Measurements from ENCODE around the gene CUTC.

CUTC gene

DNA sequence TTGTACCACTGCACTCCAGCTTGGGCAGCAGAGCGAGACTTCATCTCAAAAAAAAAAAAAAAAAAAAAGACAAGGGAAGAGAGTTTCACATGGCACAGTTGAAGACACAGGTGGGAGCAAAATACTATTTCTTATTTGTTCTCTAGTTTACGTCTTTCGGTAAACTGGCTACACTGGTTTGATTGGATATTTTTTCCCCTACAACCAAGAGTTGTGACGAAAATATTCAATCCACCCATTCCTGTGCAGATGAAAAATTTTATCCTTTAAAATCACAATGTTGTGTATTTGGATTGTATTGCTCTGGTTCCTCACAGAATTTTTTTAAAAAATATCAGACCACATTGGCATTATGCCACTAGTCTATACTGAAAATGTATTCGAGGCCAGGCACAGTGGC, 35.9 kb downstream of the CUTC start:
- no peaks in the 10 kb centered on the region for H3K9me2 ChIP-seq (replicated peaks; ENCODE audit: low read depth, low read length)
- no peak overlapping the region for H2AFZ ChIP-seq (ENCODE audit: low read length)
- no peaks in the 10 kb centered on the region for H3K79me2 ChIP-seq (ENCODE audit: insufficient read depth, low read length)
- no peaks in the 10 kb centered on the region for H3F3A ChIP-seq (ENCODE audit: low read depth)
- H3K4me2 ChIP-seq (ENCODE audit: low read depth, low read length, poor library complexity, severe bottlenecking), result no peak overlapping the region
- TF ChIP-seq, protein P1, sequence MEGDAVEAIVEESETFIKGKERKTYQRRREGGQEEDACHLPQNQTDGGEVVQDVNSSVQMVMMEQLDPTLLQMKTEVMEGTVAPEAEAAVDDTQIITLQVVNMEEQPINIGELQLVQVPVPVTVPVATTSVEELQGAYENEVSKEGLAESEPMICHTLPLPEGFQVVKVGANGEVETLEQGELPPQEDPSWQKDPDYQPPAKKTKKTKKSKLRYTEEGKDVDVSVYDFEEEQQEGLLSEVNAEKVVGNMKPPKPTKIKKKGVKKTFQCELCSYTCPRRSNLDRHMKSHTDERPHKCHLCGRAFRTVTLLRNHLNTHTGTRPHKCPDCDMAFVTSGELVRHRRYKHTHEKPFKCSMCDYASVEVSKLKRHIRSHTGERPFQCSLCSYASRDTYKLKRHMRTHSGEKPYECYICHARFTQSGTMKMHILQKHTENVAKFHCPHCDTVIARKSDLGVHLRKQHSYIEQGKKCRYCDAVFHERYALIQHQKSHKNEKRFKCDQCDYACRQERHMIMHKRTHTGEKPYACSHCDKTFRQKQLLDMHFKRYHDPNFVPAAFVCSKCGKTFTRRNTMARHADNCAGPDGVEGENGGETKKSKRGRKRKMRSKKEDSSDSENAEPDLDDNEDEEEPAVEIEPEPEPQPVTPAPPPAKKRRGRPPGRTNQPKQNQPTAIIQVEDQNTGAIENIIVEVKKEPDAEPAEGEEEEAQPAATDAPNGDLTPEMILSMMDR (conservative IDR thresholded peaks at IDR 0.05; ENCODE audit: low read length), result no peak
- TF ChIP-seq EZH2phosphoT487 (IDR thresholded peaks at IDR 0.05; ENCODE audit: borderline replicate concordance), result no peak
- no peaks in the 10 kb centered on the region for H3K9me3 ChIP-seq (ENCODE audit: insufficient read depth, low read depth, low read length)
- H3K36me3 ChIP-seq (ENCODE audit: insufficient read depth, low read length), result no peaks in the 10 kb centered on the region
- H4K20me1 ChIP-seq (ENCODE audit: insufficient read depth, low read length, poor library complexity, severe bottlenecking), result no peaks in the 10 kb centered on the region
- H3K9ac ChIP-seq (ENCODE audit: low read depth, low read length, poor library complexity, severe bottlenecking), result no peak overlapping the region
- H3K27me3 ChIP-seq (ENCODE audit: insufficient read depth, low read length, poor library complexity, severe bottlenecking), result no peaks in the 10 kb centered on the region
- H3K4me3 ChIP-seq (ENCODE audit: low read length, poor library complexity, severe bottlenecking), result no peak overlapping the region
- H3K4me1 ChIP-seq (ENCODE audit: insufficient read depth, low read length, poor library complexity, severe bottlenecking), result no peaks in the 10 kb centered on the region

DNA sequence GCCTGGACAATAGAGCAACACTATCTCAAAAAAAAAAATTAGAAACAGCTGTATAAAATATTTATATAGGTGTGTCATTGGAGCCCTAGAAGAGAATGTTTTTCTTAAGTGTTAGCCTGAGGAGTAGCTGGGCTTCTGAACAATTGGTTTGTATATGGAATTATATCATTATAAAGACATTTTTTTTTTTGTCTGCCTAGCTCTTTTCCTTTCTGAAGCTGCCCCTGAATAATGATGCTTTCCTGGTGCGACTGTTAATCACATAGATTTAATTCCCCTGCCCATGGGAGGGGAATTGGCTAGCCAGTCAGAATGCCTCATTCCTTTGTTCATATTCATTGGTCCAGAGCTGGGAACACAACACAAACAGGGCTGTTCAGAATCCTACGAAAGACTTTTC, 36.5 kb downstream of the CUTC start:
- Histone ChIP-seq H3K79me2 (ENCODE audit: insufficient read depth, low read length) (no peaks in the 10 kb centered on the region), H3K36me3 (ENCODE audit: insufficient read depth, low read length) (no peaks in the 10 kb centered on the region), H3K9me2 (replicated peaks; ENCODE audit: low read depth, low read length) (no peaks in the 10 kb centered on the region), H3F3A (ENCODE audit: low read depth) (no peaks in the 10 kb centered on the region), H3K9me3 (ENCODE audit: insufficient read depth, low read depth, low read length) (no peaks in the 10 kb centered on the region), H3K4me2 (ENCODE audit: low read depth, low read length, poor library complexity, severe bottlenecking) (no peak overlapping the region), H4K20me1 (ENCODE audit: insufficient read depth, low read length, poor library complexity, severe bottlenecking) (no peaks in the 10 kb centered on the region), H2AFZ (ENCODE audit: low read length) (no peak overlapping the region), H3K27me3 (ENCODE audit: insufficient read depth, low read length, poor library complexity, severe bottlenecking) (no peaks in the 10 kb centered on the region), H3K9ac (ENCODE audit: low read depth, low read length, poor library complexity, severe bottlenecking) (no peak overlapping the region), H3K4me1 (ENCODE audit: insufficient read depth, low read length, poor library complexity, severe bottlenecking) (no peaks in the 10 kb centered on the region), H3K4me3 (ENCODE audit: low read length, poor library complexity, severe bottlenecking) (no peak overlapping the region)
- no peak for TF ChIP-seq EZH2phosphoT487 (IDR thresholded peaks at IDR 0.05; ENCODE audit: borderline replicate concordance)
- TF ChIP-seq, protein P1 (conservative IDR thresholded peaks at IDR 0.05; ENCODE audit: low read length), result no peak

DNA sequence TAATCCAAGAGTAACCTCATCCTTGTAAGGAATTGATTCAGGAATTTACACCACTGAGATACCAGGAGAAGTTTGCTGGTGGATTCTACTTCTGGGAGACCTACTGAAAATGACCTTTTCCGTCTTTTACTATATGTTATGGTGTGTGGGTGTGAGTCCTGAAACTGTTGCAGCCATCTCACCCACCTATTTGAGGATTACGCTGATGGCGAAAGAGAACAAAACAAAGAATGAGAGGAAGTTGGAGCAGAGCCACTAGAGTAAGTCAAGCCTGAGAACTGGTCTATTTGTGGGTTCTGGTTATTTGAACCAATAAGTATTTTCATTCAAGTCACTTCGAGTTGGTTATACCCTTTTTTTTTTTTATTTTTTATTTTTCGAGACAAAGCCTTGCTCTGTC, 37.7 kb downstream of the CUTC start:
- no peak overlapping the region for H3K9ac ChIP-seq (ENCODE audit: low read depth, low read length, poor library complexity, severe bottlenecking)
- no peaks in the 10 kb centered on the region for H3K79me2 ChIP-seq (ENCODE audit: insufficient read depth, low read length)
- no peaks in the 10 kb centered on the region for H3K27me3 ChIP-seq (ENCODE audit: insufficient read depth, low read length, poor library complexity, severe bottlenecking)
- H4K20me1 ChIP-seq (ENCODE audit: insufficient read depth, low read length, poor library complexity, severe bottlenecking), result no peaks in the 10 kb centered on the region
- H2AFZ ChIP-seq (ENCODE audit: low read length), result no peak overlapping the region
- H3K9me2 ChIP-seq (replicated peaks; ENCODE audit: low read depth, low read length), result no peaks in the 10 kb centered on the region
- H3K4me1 ChIP-seq (ENCODE audit: insufficient read depth, low read length, poor library complexity, severe bottlenecking), result no peaks in the 10 kb centered on the region
- no peak overlapping the region for H3K4me2 ChIP-seq (ENCODE audit: low read depth, low read length, poor library complexity, severe bottlenecking)
- no peaks in the 10 kb centered on the region for H3F3A ChIP-seq (ENCODE audit: low read depth)
- TF ChIP-seq, protein P1 (conservative IDR thresholded peaks at IDR 0.05; ENCODE audit: low read length), result no peak
- no peak for TF ChIP-seq EZH2phosphoT487 (IDR thresholded peaks at IDR 0.05; ENCODE audit: borderline replicate concordance)
- H3K9me3 ChIP-seq (ENCODE audit: insufficient read depth, low read depth, low read length), result no peaks in the 10 kb centered on the region
- H3K36me3 ChIP-seq (ENCODE audit: insufficient read depth, low read length), result no peaks in the 10 kb centered on the region
- no peak overlapping the region for H3K4me3 ChIP-seq (ENCODE audit: low read length, poor library complexity, severe bottlenecking)

Measured in Loucy (cell line).